NK-92 treated with Interleukin-12 subunit alpha and Interleukin-12 subunit beta, amount 100 ng/mL, for 24 hours (cell line): Measurements from ENCODE around the gene PPP4R4.
"Not testable (repeated sequence)": the region's sequence is repeated elsewhere in the genome, so short reads cannot be mapped to it uniquely, and the experiment has no call there.

Experiments
- DNase-seq: peaks from one replicate; lab custom pipeline; 2025; lab: John Stamatoyannopoulos, UW

Gene PPP4R4

GRCh38 chr14:94276898-94277561 lies 102.9 kb downstream of the PPP4R4 start:
- DNase-seq, result not testable (repeated sequence)

GRCh38 chr14:94278731-94279130 lies 104.6 kb downstream of the PPP4R4 start:
- no peak for DNase-seq

GRCh38 chr14:94282991-94283723 lies 109.0 kb downstream of the PPP4R4 start:
- DNase-seq, result no peak

GRCh38 chr14:94284221-94284620 lies 110.1 kb downstream of the PPP4R4 start:
- DNase-seq, result no peak

DNA sequence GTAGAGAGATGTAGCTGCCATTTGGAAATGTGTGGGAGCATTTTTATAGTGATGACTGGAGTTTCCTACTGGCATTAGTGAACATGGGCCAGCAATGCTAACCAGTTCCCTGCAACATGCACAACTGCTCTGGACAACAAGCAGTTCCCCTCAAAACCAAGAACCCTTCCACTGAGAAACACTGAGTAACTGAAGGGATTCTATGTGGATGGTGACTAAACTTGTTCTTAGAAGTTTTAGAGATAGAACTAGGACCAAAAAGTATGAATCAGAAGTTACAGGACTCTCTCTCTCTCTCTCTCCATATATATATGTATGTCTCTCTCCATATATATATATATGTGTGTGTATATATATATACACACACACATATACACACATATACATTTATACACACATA lies 111.0 kb downstream of the PPP4R4 start:
- no peak for DNase-seq

DNA sequence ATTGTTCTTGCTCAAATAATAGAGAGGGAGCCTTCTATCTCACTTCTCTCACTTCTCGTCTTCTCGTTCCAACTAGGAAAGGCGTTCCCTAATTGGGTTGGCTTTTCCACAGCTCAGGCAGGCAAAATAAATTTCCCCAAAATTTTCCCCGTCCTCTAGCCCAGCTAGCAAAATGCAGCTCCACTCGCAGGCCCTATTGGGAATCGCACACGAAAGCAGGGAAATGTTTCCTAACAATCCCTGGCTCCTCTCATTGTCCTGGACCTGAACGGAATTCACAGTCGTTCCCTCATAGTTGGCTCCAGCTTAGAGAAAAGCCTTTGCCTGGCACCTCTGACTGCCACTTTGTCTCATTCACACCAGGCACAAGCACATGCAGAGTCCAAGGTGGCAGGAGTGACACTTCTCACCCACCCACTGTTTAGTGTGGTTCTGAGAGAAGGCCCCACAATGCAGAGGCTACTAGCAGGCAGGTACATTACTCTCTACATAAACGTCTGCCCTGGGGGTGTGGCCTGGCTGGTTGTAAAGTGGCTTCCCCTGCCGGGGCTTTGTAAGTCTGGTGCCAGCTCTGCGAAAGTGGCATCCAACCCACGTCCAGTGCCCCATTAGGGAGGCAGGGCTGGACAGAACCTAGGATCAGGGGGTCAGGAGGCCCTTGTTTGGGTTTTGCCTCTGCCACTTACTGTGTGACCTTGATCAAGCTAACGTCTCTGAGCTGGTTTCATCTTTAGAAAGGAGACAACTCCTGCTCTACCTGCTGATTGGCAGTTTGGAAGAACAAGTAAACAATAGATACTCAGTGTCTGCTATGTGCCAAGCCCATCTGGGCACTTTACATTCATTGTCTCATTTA lies 114.7 kb downstream of the PPP4R4 start:
- no peak for DNase-seq

DNA sequence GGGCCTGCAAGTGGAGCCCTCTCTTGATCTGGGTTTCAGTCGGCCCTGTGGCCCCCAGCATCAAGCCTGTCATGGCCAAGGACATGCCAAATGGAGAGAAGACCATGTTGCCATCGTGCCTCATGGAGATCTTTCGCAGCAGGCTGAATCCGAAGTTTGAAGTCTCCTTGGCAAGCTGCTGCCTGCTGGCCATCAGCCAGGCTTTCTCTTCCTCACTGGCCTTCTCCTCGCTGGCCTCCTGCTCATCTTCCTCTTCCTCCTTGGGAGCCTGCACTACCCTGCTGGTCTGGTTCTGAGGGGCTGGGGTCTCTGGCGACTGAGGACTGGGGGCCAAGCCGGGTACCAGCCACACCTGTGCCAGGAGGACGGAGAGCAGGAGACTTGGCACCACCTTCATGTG lies 116.1 kb downstream of the PPP4R4 start:
- DNase-seq, result no peak

GRCh38 chr14:94291159-94291905 lies 117.2 kb downstream of the PPP4R4 start:
- no peak for DNase-seq

DNA sequence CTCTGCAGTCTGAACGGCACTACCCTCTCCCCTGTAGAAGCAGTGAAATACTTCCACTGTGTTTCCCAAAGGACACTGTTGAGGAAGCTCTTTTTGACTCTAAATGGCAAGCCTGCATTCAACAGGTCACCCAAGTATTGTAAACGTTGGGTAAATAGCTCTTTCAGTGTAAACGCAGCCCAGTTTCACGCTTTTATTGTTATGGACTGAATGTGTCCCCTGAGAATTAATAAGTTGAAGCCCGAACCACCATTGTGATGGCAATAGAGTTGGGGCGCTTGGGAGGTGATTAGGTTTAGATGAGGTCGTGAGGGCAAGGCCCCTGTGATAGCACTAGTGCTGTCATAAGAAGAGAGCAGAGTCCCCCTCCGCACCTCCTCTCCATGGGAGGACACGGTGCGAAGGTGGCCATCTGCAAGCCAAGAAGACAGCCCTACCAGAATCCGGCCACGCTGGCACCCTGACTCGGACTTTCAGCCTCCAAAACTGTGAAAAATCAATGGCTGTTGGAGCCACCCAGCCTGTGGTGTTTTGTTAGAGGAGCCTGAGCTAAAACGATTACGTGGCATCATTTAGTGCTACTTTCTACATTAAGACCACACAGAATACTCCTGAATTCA lies 117.9 kb downstream of the PPP4R4 start:
- no peak for DNase-seq

GRCh38 chr14:94292526-94292871 lies 118.4 kb downstream of the PPP4R4 start:
- DNase-seq, result no peak

DNA sequence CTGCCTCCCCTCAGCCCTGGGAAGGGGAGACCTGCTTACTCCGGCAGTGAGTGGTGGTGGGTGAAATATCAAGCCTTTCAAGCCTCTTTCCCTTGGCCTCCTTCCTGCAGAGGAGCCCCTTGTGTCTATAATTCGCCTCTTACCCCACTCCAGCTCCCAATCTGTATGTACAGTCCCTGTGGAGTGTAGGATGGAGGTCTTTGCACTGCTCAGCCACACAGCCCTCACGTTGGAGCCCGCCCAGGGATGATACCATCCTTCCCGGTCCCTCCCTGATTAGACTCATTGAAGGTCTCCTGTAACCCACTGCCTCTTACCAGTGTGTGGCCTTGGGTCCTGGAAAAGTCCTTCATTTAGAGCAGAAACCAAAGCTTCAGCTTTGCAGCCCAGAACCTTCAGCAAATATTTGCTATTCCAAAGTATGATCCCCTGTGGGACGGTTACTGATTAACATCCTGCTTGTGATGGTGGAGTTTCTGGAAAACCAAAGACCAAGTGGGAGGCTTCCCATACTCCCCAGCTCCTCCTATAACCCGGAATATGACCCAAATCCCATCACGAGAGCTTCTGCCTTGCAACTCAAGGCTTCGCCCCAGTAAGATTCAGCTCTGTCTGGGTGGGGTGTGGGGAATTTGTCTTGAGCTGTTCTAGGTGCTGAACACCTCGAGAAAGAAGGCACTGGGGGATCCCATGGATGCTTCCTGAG lies 118.9 kb downstream of the PPP4R4 start, which contains the start of gene SERPINA10:
Gene SERPINA10, minus strand, starts transcription at position 397 of the 706 bp plus-strand sequence. CDS start 2,675 bp downstream, outside the sequence.
- DNase-seq, result no peak

DNA sequence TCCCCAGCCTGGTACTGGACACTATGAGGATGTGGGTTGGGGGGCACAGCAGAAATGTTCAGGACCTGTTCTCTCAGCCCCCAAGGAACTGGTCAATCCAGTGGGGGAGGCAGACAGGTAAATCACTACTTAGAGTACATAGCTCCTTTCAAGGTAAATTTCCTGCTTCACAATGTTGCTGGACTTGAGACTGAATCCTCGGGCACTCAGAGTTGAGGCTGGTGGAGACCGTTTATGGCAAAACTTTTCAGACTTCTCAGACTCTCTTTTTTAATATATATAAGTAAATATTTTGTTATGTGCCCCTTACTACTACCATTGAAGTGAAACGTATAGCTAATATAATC lies 119.4 kb downstream of the PPP4R4 start:
- DNase-seq, result no peak

- DNase-seq, result no peak
These were observed 121.4 kb downstream of the PPP4R4 start for GRCh38 chr14:94295360-94296180.

DNA sequence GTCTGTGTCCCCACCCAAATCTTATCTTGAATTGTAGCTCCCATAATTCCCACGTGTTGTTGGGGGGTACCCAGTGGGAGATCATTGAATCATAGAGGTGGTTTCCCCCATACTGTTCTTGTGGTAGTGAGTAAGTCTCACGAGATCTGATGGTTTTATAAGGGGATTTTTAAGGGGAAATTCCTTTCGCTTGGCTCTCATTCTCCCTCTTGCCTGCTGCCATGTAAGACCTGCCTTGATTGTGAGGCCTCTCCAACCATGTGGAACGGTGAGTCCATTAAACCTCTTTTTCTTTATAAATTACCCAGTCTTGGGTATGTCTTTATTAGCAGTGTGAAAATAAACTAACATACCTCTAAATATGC lies 122.0 kb downstream of the PPP4R4 start:
- not testable (repeated sequence) for DNase-seq

- DNase-seq, result no peak
These were observed 124.0 kb downstream of the PPP4R4 start for GRCh38 chr14:94298130-94298529.

- no peak for DNase-seq
These were observed 129.0 kb downstream of the PPP4R4 start for GRCh38 chr14:94303111-94303510.

DNA sequence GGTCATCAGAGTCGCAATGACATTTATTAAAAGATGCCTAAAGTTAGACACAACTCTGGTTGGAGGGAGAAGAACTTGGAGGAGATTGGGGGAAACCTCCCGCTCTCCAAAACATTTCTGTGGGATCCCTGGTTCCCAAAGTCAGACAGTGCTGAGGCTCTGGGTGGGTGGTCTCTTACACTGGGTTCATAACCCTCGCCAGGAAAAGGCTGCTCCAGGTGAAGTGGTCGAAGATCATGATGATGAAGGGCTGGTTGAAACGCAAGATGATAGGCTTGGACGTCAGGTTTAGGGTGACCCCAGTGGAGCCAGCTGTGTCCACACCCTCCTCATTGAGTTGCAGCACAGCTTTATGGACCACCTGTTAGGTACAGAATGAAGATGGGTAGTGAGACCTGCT lies 130.1 kb downstream of the PPP4R4 start:
- no peak for DNase-seq

- DNase-seq, result peak; percentile 52
These were observed 131.5 kb downstream of the PPP4R4 start for GRCh38 chr14:94305620-94306019.

GRCh38 chr14:94306047-94306978 lies 132.2 kb downstream of the PPP4R4 start:
- no peak for DNase-seq
